Adrenal gland (tissue), 12 donors: ENCODE results near the gene KRTAP9-7. TPM values are rescaled to one million over a fixed set of nuclear protein-coding genes. Genes with fewer than 3 reads are reported as not detected.
"Not testable (repeated sequence)": the region's sequence is repeated elsewhere in the genome, so short reads cannot be mapped to it uniquely, and the experiment has no call there.

Source experiments
- DNase-seq, 7 donors: peaks; one replicate each; pipeline ENCODE4 v3.0.0-alpha.2; 2019 to 2020
- H3K27ac ChIP-seq, 5 donors: fragments of 200-600 bp; sonication (generic) in 4 of 5; 1 replicate in 3 of 5; 2 replicates in 2 of 5; pipeline versions ENCODE4 v1.5.1 to v1.8.0; 2016 to 2020; ENCODE audit warnings: mild to moderate bottlenecking in 1 of 5
- H3K27me3 ChIP-seq: fragments of 200-600 bp; 2 replicates; pipeline ENCODE4 v1.8.0; 2021
- H3K36me3 ChIP-seq, 2 donors: fragments of 200-600 bp; replicated peaks in 1 of 2; 1 replicate in 1 of 2; 2 replicates in 1 of 2; pipeline versions ENCODE4 v1.5.1 to v1.8.0; 2018 to 2022
- H3K4me1 ChIP-seq, 2 donors: fragments of 200-600 bp; replicated peaks in 1 of 2; 1 replicate in 1 of 2; 2 replicates in 1 of 2; pipeline versions ENCODE4 v1.5.1 to v1.8.0; 2018 to 2021
- H3K4me3 ChIP-seq, 4 donors: fragments of 200-600 bp; sonication (generic) in 3 of 4; one replicate each; pipeline ENCODE4 v1.5.1; 2016 to 2018
- H3K9me3 ChIP-seq, 3 donors: fragments of 200-600 bp; sonication (generic) in 1 of 3; replicated peaks in 1 of 3; 1 replicate in 2 of 3; 2 replicates in 1 of 3; pipeline versions ENCODE4 v1.5.1 to v1.8.0; 2016 to 2021
- CTCF ChIP-seq, 6 experiments: fragments of 450-650 bp in 4 of 6; fragments of 200-600 bp in 2 of 6; sonication (generic) in 1 of 6; IDR thresholded peaks; 1 replicate in 5 of 6; 2 replicates in 1 of 6; pipeline versions ENCODE4 v1.5.1 to v1.8.0; 2016 to 2021; ENCODE audit warnings: antibody characterized with exemption in 6 of 6, mild to moderate bottlenecking in 2 of 6, moderate library complexity in 1 of 6
- POLR2A ChIP-seq, 2 donors: fragments of 450-650 bp; IDR thresholded peaks; one replicate each; pipeline ENCODE4 v1.6.1; 2017; ENCODE audit warnings: antibody characterized with exemption in 2 of 2, mild to moderate bottlenecking in 2 of 2, moderate library complexity in 1 of 2
- WGBS, 4 donors: extraction: QIAGEN DNeasy Blood & Tissue Kit in 2 of 4; methylation state at CpG; one replicate each; pipeline versions ENCODE4 v1.1.5 to v1.1.7; 2013 to 2017; 5-methylcytosine and 5-hydroxymethylcytosine counted together
- intact Hi-C, 2 donors: fragments of 100-400 bp; cut with DNase I; formaldehyde crosslinking; loops; one replicate each; pipeline versions ENCODE4 v1.14.1 to v1.15.0; 2022 to 2023
- polyA plus RNA-seq, 3 donors: library from polyadenylated mRNA; stranded (reverse); fragments of 200-250 nt in 2 of 3; fragments of 350-450 nt in 1 of 3; fragmentation: Illumina TruSeq in 1 of 3; extraction: RNeasy Lipid Tissue Mini Kit (QIAGEN cat#74804) in 1 of 3; gene quantifications; one replicate each; pipeline ENCODE4 v1.2.3, GENCODE V29; 2013 to 2014
- total RNA-seq, 9 donors: library from RNA; depleted of rRNA in 4 of 9; stranded (reverse); fragments of >200 nt in 4 of 9; fragments of 120-200 nt in 1 of 9; fragmentation: NEBNext Ultra II Directional in 1 of 9; extraction: Animal tissue kit (Norgen Biotek cat#: 25700) in 1 of 9; gene quantifications; one replicate each; pipeline versions ENCODE4 v1.1.0 to v1.2.4, GENCODE V29; 2013 to 2023
- donor health status: healthy with polysubstance abuse.
- donor health status: Bipolar disorder and iron deficiency.
- donor health status: DM: yes; HTN: yes; CAD: no.
- donor health status: DM: no; HTN: no; CAD: no.
- donor health status: DM: no; HTN: no; CAD: no.
- donor health status: DM: yes; HTN: yes; CAD: no.

KRTAP9-7 gene
- total and polyA plus RNA-seq, 12 donors: not detected

GRCh38 chr17:41265078-41265477 lies 10.4 kb upstream of the KRTAP9-7 start, which contains the start of gene KRTAP9-6:
Gene KRTAP9-6, plus strand, starts transcription at chr17:41265378. Its CDS starts 0 bp downstream, at chr17:41265378.
- Histone ChIP-seq H3K27ac (no peak within 1 kb of the TSS), H3K9me3 (no peaks in the 10 kb centered on the region), H3K4me1 (no peaks in the 10 kb centered on the region), H3K27me3 (no peaks in the 10 kb centered on the region), H3K36me3 (no peaks in the 10 kb centered on the region), H3K4me3 (no peak within 1 kb of the TSS)
- TF ChIP-seq POLR2A (IDR thresholded peaks at IDR 0.05) (no peak), CTCF (IDR thresholded peaks at IDR 0.05) (no peak)
- intact Hi-C loops: no loop called here
- 40 to 54% (median 51%) methylated on average over 2 of the region's 2 CpGs for WGBS, 4 donors
- no peak for DNase-seq

DNA sequence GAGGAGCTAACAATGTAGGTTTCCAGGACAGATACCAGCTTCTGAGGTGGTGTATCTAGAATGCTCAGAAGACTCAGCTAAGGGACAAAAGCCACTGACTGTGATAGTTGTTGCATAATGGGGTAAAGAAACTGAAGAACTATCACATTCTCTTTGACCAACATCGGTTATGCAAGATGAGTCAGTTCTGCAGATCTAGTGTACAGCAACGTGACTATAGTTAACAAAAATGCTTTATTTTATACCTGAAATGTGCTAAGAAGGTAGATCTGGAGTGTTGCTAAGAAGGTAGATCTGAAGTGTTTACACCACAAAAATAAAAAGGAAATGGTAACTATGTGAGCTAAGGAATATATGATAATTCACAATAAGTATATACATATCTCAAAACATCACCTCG lies 7.8 kb upstream of the KRTAP9-7 start:
- TF ChIP-seq CTCF (IDR thresholded peaks at IDR 0.05) (no peak), POLR2A (IDR thresholded peaks at IDR 0.05) (no peak)
- Histone ChIP-seq H3K27ac (no peak overlapping the region), H3K9me3 (no peaks in the 10 kb centered on the region), H3K27me3 (no peaks in the 10 kb centered on the region), H3K36me3 (no peaks in the 10 kb centered on the region), H3K4me1 (no peaks in the 10 kb centered on the region), H3K4me3 (no peak overlapping the region)
- DNase-seq: no peak
- intact Hi-C loops: no loop called here
- 64 to 82% methylated on average over 3 of the region's 3 CpGs; no CpG with 5 or more reads in 2 of the 4 donors for WGBS, 4 donors

DNA sequence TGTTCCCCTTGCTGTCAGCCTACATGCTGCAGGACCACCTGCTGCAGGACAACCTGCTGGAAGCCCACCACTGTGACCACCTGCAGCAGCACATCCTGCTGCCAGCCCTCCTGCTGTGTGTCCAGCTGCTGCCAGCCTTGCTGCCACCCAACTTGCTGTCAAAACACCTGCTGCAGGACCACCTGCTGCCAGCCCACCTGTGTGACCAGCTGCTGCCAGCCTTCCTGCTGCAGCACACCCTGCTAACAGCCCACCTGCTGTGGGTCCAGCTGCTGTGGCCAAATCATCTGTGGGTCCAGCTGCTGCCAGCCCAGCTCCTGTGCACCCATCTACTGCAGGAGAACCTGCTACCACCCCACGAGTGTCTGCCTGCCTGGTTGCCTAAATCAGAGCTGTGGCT lies 4.2 kb upstream of the KRTAP9-7 start:
- H3K4me3 ChIP-seq, H3K4me1 ChIP-seq, DNase-seq, intact Hi-C loops, H3K27ac ChIP-seq, H3K36me3 ChIP-seq, H3K27me3 ChIP-seq, H3K9me3 ChIP-seq: not testable (repeated sequence)
- WGBS, 4 donors: 63 to 67% methylated on average over 1 of the region's 1 CpG; no CpG with 5 or more reads in 2 of the 4 donors

DNA sequence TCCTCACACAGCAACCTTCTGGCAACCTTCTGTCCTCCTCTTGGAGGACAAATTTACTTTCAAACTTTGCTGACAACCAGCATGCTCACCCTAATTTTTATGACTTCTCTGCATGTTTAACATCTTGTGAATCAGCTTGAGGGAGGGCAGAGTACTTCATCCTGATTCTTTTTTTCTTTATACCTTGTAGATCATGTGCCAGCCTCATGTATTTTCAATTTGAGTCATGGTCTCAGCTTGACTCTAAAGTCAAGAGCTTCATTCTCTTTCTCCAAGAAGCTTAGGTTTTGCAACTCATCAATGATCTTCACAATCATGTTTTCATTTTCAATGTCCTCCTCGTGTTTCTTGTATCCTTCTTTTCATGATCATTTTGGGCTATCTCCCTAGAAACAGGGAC lies 3.6 kb upstream of the KRTAP9-7 start:
- Histone ChIP-seq H3K4me1 (no peaks in the 10 kb centered on the region), H3K9me3 (no peaks in the 10 kb centered on the region), H3K27ac (no peak overlapping the region), H3K27me3 (no peaks in the 10 kb centered on the region), H3K4me3 (no peak overlapping the region), H3K36me3 (no peaks in the 10 kb centered on the region)
- no peak for DNase-seq
- no peak for TF ChIP-seq CTCF (IDR thresholded peaks at IDR 0.05)
- WGBS, 4 donors: 52 to 68% methylated on average over 1 of the region's 1 CpG; no CpG with 5 or more reads in 2 of the 4 donors
- intact Hi-C loops: no loop called here

DNA sequence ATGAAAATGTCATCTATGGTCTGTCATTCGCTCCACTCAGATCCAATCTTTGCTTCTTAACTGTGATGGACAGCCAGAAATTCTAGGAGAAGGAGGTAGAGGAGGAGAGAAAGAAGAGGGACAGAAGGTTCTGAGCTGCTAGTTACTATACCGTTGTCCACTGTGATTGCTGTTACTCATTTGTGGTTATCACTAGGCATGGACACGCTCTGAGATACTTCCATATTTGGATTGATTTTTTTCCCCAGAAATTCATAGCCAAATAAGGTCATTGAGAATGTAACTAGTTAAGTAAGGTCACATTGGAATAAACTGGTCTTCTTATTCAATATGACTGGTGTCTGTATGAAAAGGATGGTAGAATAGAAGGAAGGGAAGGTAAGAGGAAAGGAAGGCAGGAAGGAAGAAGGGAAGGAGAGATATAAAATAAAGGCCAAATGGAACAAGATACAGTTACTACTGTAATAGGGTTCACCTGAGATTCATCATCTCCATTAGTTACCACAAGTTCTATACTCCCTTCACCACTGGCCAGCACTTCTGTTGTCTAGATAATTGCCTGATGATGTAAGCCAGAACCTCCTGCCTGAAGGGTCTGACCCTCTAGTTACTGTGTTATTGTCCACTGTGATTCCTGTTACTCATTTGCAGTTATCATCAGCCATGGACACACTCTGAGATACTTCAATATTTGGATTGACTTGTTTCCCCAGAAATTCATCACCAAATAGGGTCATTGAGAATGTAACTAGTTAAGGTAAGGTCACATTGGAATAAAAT lies 2.9 kb downstream of the KRTAP9-7 start:
- TF ChIP-seq POLR2A (IDR thresholded peaks at IDR 0.05) (no peak), CTCF (IDR thresholded peaks at IDR 0.05) (no peak)
- DNase-seq: no peak
- Histone ChIP-seq H3K4me1 (no peaks in the 10 kb centered on the region), H3K4me3 (no peak overlapping the region), H3K27ac (no peak overlapping the region), H3K27me3 (no peaks in the 10 kb centered on the region), H3K36me3 (no peaks in the 10 kb centered on the region), H3K9me3 (no peaks in the 10 kb centered on the region)
- intact Hi-C loops: no loop called here
- WGBS, 4 donors: 76 to 85% (median 84%) methylated on average over 3 of the region's 3 CpGs
